ENCODE results near the gene ATXN1.
A peak's percentile ranks its signal among the peaks of the same experiment; 100 is the strongest.

DNA sequence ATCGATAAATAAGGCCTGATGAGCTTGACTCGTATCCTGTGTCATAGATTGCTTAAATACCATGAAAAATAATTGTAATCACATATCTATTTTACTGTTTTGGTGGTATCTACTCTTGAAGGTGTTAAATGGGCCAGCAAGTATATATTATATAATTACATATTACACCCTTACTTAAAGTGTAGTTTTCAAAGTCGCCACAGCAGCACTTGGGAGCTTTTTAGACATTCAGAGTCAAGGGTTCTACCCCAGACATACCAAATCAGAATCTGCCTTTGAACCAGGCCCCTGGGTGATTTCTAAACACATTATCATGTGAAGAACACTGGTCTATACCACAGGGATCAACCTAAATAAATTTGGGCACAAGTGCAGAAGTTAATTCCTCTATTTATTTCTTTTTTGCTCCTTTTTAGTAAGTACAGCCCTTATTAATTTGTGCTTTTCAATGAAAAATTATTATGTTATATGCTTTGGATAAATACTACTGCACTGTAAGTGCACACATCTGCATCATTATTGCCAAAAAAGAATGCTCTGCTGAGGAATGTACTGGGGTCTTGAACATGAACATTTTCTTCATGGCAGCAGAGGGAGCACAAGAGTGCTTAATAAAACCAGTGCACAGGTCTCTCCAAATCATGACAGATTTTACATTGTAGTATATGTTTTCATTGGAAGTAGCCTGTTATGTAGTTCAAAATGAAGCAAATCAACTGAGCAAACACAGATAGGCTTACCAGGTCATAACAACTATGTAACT is 3.1 kb upstream of the ATXN1 start:
- TF ChIP-seq, protein P1, sequence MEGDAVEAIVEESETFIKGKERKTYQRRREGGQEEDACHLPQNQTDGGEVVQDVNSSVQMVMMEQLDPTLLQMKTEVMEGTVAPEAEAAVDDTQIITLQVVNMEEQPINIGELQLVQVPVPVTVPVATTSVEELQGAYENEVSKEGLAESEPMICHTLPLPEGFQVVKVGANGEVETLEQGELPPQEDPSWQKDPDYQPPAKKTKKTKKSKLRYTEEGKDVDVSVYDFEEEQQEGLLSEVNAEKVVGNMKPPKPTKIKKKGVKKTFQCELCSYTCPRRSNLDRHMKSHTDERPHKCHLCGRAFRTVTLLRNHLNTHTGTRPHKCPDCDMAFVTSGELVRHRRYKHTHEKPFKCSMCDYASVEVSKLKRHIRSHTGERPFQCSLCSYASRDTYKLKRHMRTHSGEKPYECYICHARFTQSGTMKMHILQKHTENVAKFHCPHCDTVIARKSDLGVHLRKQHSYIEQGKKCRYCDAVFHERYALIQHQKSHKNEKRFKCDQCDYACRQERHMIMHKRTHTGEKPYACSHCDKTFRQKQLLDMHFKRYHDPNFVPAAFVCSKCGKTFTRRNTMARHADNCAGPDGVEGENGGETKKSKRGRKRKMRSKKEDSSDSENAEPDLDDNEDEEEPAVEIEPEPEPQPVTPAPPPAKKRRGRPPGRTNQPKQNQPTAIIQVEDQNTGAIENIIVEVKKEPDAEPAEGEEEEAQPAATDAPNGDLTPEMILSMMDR (IDR thresholded peaks at IDR 0.05): peak; percentile 75
- no peak for TF ChIP-seq RCOR1 (IDR thresholded peaks at IDR 0.05; ENCODE audit: low read length)
- no peak for TF ChIP-seq FOXM1 (IDR thresholded peaks at IDR 0.05; ENCODE audit: low read depth)
- TF ChIP-seq POLR2AphosphoS5 (IDR thresholded peaks at IDR 0.05; ENCODE audit: low read depth, low read length): no peak
- TF ChIP-seq, protein P2, sequence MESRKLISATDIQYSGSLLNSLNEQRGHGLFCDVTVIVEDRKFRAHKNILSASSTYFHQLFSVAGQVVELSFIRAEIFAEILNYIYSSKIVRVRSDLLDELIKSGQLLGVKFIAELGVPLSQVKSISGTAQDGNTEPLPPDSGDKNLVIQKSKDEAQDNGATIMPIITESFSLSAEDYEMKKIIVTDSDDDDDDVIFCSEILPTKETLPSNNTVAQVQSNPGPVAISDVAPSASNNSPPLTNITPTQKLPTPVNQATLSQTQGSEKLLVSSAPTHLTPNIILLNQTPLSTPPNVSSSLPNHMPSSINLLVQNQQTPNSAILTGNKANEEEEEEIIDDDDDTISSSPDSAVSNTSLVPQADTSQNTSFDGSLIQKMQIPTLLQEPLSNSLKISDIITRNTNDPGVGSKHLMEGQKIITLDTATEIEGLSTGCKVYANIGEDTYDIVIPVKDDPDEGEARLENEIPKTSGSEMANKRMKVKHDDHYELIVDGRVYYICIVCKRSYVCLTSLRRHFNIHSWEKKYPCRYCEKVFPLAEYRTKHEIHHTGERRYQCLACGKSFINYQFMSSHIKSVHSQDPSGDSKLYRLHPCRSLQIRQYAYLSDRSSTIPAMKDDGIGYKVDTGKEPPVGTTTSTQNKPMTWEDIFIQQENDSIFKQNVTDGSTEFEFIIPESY (IDR thresholded peaks at IDR 0.05; ENCODE audit: borderline replicate concordance, low read depth): no peak
- TF ChIP-seq REST (IDR thresholded peaks at IDR 0.05; ENCODE audit: low read depth, low read length): no peak
- TF ChIP-seq JUND (IDR thresholded peaks at IDR 0.05): no peak
- no peak for TF ChIP-seq MEF2A (IDR thresholded peaks at IDR 0.05; ENCODE audit: borderline replicate concordance, low read depth)
- no peak for TF ChIP-seq RFX5 (IDR thresholded peaks at IDR 0.05; ENCODE audit: low read length)
- TF ChIP-seq, protein P3, sequence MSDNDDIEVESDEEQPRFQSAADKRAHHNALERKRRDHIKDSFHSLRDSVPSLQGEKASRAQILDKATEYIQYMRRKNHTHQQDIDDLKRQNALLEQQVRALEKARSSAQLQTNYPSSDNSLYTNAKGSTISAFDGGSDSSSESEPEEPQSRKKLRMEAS (IDR thresholded peaks at IDR 0.05; ENCODE audit: low read depth): 0 out of 2 replicates have a peak, but pooled peaks have one; percentile 19
- no peak for TF ChIP-seq TAF1 (IDR thresholded peaks at IDR 0.05; ENCODE audit: borderline replicate concordance, low read depth, low read length)

Data from SK-N-SH (cell line).